NOMO-1 treated with DMSO at 0.1 percent for 48 hours (cell line): ENCODE measurements around the gene POU2F2.

Experiments
- DNase-seq: peaks from one replicate; lab custom pipeline; 2025; ENCODE audit not compliant: unreplicated experiment; lab: John Stamatoyannopoulos, UW

POU2F2 gene

GRCh38 chr19:42132030-42132628 is at the start of gene POU2F2:
POU2F2 (minus strand) TSS chr19:42132446; CDS start chr19:42132411, 35 bp downstream.
- DNase-seq = peak; percentile 47

- no peak for DNase-seq
Observed at GRCh38 chr19:42178791-42179674, 46.8 kb upstream of the POU2F2 start.

- no peak for DNase-seq
Observed at GRCh38 chr19:42177686-42178019, 45.4 kb upstream of the POU2F2 start.

- peak; percentile 69 for DNase-seq
Observed at GRCh38 chr19:42176990-42177685, 44.9 kb upstream of the POU2F2 start.

- DNase-seq = peak; percentile 63
Observed at GRCh38 chr19:42176649-42176989, 44.4 kb upstream of the POU2F2 start.

- DNase-seq = peak; percentile 24
Observed at GRCh38 chr19:42175952-42176648, 43.9 kb upstream of the POU2F2 start.

GRCh38 chr19:42174958-42175734 is 42.9 kb upstream of the POU2F2 start:
- no peak for DNase-seq

GRCh38 chr19:42174188-42174587 is 41.9 kb upstream of the POU2F2 start:
- no peak for DNase-seq

- DNase-seq = no peak
Observed at GRCh38 chr19:42173695-42174094, 41.4 kb upstream of the POU2F2 start.

GRCh38 chr19:42172261-42172660 is 40.0 kb upstream of the POU2F2 start:
- no peak for DNase-seq

- DNase-seq = no peak
Observed at GRCh38 chr19:42170715-42171114, 38.5 kb upstream of the POU2F2 start.

- no peak for DNase-seq
Observed at GRCh38 chr19:42169486-42170413, 37.5 kb upstream of the POU2F2 start.

GRCh38 chr19:42168206-42168605 is 36.0 kb upstream of the POU2F2 start:
- no peak for DNase-seq

GRCh38 chr19:42166316-42166715 is 34.1 kb upstream of the POU2F2 start:
- DNase-seq = no peak

- no peak for DNase-seq
Observed at GRCh38 chr19:42165146-42165545, 32.9 kb upstream of the POU2F2 start.

- no peak for DNase-seq
Observed at GRCh38 chr19:42161616-42162263, 29.5 kb upstream of the POU2F2 start.

GRCh38 chr19:42159942-42160341 is 27.7 kb upstream of the POU2F2 start:
- no peak for DNase-seq

- DNase-seq = no peak
Observed at GRCh38 chr19:42158926-42159325, 26.7 kb upstream of the POU2F2 start.

- DNase-seq = no peak
Observed at GRCh38 chr19:42156571-42156970, 24.3 kb upstream of the POU2F2 start.
